ENCODE results near the gene DUOXA1.
A peak's percentile ranks its signal among the peaks of the same experiment; 100 is the strongest.
"Not testable (repeated sequence)": the region's sequence is repeated elsewhere in the genome, so short reads cannot be mapped to it uniquely, and the experiment has no call there.

Gene DUOXA1

GRCh38 chr15:45112143-45112590, 17.5 kb downstream of the DUOXA1 start:
- DNase-seq: no peak

GRCh38 chr15:45111390-45112142, 18.1 kb downstream of the DUOXA1 start:
- DNase-seq: no peak

GRCh38 chr15:45110256-45110820, 19.3 kb downstream of the DUOXA1 start:
- DNase-seq: no peak

GRCh38 chr15:45107941-45108630, 21.6 kb downstream of the DUOXA1 start:
- no peak for DNase-seq

- DNase-seq: peak; percentile 65
Observed at GRCh38 chr15:45106002-45106790, 23.5 kb downstream of the DUOXA1 start.

- no peak for DNase-seq
Observed at GRCh38 chr15:45105586-45105985, 24.1 kb downstream of the DUOXA1 start.

GRCh38 chr15:45104170-45104569, 25.5 kb downstream of the DUOXA1 start:
- DNase-seq: not testable (repeated sequence)

GRCh38 chr15:45102226-45102625, 27.5 kb downstream of the DUOXA1 start:
- DNase-seq: no peak

- no peak for DNase-seq
Observed at GRCh38 chr15:45101749-45102148, 27.9 kb downstream of the DUOXA1 start.

GRCh38 chr15:45100884-45101625, 28.6 kb downstream of the DUOXA1 start:
- no peak for DNase-seq

- no peak for DNase-seq
Observed at GRCh38 chr15:45099549-45100165, 30.0 kb downstream of the DUOXA1 start.

GRCh38 chr15:45097466-45097865, 32.2 kb downstream of the DUOXA1 start:
- no peak for DNase-seq

- DNase-seq: no peak
Observed at GRCh38 chr15:45095661-45096060, 34.0 kb downstream of the DUOXA1 start.

- no peak for DNase-seq
Observed at GRCh38 chr15:45094358-45094730, 35.3 kb downstream of the DUOXA1 start.

GRCh38 chr15:45093622-45094357, 35.9 kb downstream of the DUOXA1 start:
- no peak for DNase-seq

GRCh38 chr15:45093013-45093412, 36.7 kb downstream of the DUOXA1 start:
- no peak for DNase-seq

GRCh38 chr15:45091576-45091975, 38.1 kb downstream of the DUOXA1 start:
- DNase-seq: no peak

GRCh38 chr15:45091161-45091560, 38.5 kb downstream of the DUOXA1 start:
- no peak for DNase-seq

GRCh38 chr15:45089712-45090373, 39.8 kb downstream of the DUOXA1 start:
- no peak for DNase-seq

GRCh38 chr15:45088801-45089711, 40.6 kb downstream of the DUOXA1 start:
- no peak for DNase-seq

Measured in DMS79 (cell line).